ENCODE data around the gene FOXD3. TPM values are rescaled to one million over a fixed set of nuclear protein-coding genes. Genes with fewer than 3 reads are reported as not detected.

Gene FOXD3
- total RNA-seq, 2 donors from 2014 or later, result 0.14 to 1.5 TPM

GRCh38 chr1:63321785-63322113 lies 618 bp upstream of the FOXD3 start:
- Histone ChIP-seq H3K4me3 (peak overlapping the region; percentile 77), H3K9me3 (no peaks in the 10 kb centered on the region), H3K36me3 (no peaks in the 10 kb centered on the region), H3K4me1 (ENCODE audit: control insufficient read depth in 1 of 2, low read depth in 2 of 2) (peaks cover 8 to 42% of the 10 kb centered on the region in 2 donors), H3K27me3 (replicated peaks; ENCODE audit: insufficient read depth) (peaks cover 56% of the 10 kb centered on the region), H3K27ac (no peak overlapping the region)
- DNase-seq (ENCODE audit: low spot score) (no peak), ATAC-seq (ENCODE audit: insufficient number of reproducible peaks, low FRiP score, low read depth) (no peak)
- no peak for TF ChIP-seq CTCF (IDR thresholded peaks at IDR 0.05)

GRCh38 chr1:63322944-63323864 lies 837 bp downstream of the FOXD3 start:
- DNase-seq (ENCODE audit: low spot score), result no peak
- Histone ChIP-seq H3K9me3 (no peaks in the 10 kb centered on the region), H3K4me1 (ENCODE audit: control insufficient read depth in 1 of 2, low read depth in 2 of 2) (peaks cover 3 to 33% of the 10 kb centered on the region in 2 donors), H3K4me3 (peak overlapping the region; percentile 77), H3K36me3 (no peaks in the 10 kb centered on the region), H3K27me3 (replicated peaks; ENCODE audit: insufficient read depth) (peaks cover 63% of the 10 kb centered on the region), H3K27ac (no peak overlapping the region)
- ATAC-seq (ENCODE audit: insufficient number of reproducible peaks, low FRiP score, low read depth), result no peak
- TF ChIP-seq CTCF (IDR thresholded peaks at IDR 0.05), result no peak

- DNase-seq (ENCODE audit: low spot score), result no peak
- H3K4me1 ChIP-seq (ENCODE audit: control insufficient read depth in 1 of 2, low read depth in 2 of 2), result peaks cover 3 to 33% of the 10 kb centered on the region in 2 donors
Measured at GRCh38 chr1:63323865-63324778, 1.8 kb downstream of the FOXD3 start.

GRCh38 chr1:63324779-63325119 lies 2.4 kb downstream of the FOXD3 start:
- Histone ChIP-seq H3K4me3 (no peak overlapping the region), H3K4me1 (ENCODE audit: control insufficient read depth in 1 of 2, low read depth in 2 of 2) (peaks cover 3 to 37% of the 10 kb centered on the region in 2 donors), H3K27ac (no peak overlapping the region), H3K9me3 (no peaks in the 10 kb centered on the region), H3K27me3 (replicated peaks; ENCODE audit: insufficient read depth) (peaks cover 59% of the 10 kb centered on the region), H3K36me3 (no peaks in the 10 kb centered on the region)
- ATAC-seq (ENCODE audit: insufficient number of reproducible peaks, low FRiP score, low read depth) (no peak), DNase-seq (ENCODE audit: low spot score) (no peak)
- no peak for TF ChIP-seq CTCF (IDR thresholded peaks at IDR 0.05)

More at GRCh38 chr1:63323865-63324778, 1.8 kb downstream of the FOXD3 start:
- Histone ChIP-seq H3K27me3 (replicated peaks; ENCODE audit: insufficient read depth) (peaks cover 63% of the 10 kb centered on the region), H3K27ac (no peak overlapping the region), H3K36me3 (no peaks in the 10 kb centered on the region), H3K4me3 (peak overlapping the region; percentile 77), H3K9me3 (no peaks in the 10 kb centered on the region)
- ATAC-seq (ENCODE audit: insufficient number of reproducible peaks, low FRiP score, low read depth), result no peak
- TF ChIP-seq CTCF (IDR thresholded peaks at IDR 0.05), result no peak

All from thoracic aorta (tissue), 2 donors.